Mesothelial cell of epicardium (in vitro differentiated cells): Measurements from ENCODE around the gene STPG2. TPM values are rescaled to one million over a fixed set of nuclear protein-coding genes. Genes with fewer than 3 reads are reported as not detected.
A peak's percentile ranks its signal among the peaks of the same experiment; 100 is the strongest.

Source experiments
- DNase-seq, 2 experiments: peaks; one replicate each; pipeline ENCODE4 v3.0.0; 2021; ENCODE audit warnings: low spot score in 2 of 2; ENCODE audit not compliant: unreplicated experiment in 2 of 2
- H3K27ac Mint-ChIP-seq: 2 replicates; pipeline ENCODE4 v1.8.0; 2021; ENCODE audit warnings: mixed read lengths
- H3K27me3 Mint-ChIP-seq: 2 replicates; pipeline ENCODE4 v1.8.0; 2021; ENCODE audit warnings: low read depth, mixed read lengths
- H3K36me3 Mint-ChIP-seq: 2 replicates; pipeline ENCODE4 v1.8.0; 2021; ENCODE audit warnings: mixed read lengths
- H3K4me1 Mint-ChIP-seq: 2 replicates; pipeline ENCODE4 v1.8.0; 2021; ENCODE audit warnings: mixed read lengths
- H3K4me3 Mint-ChIP-seq: 2 replicates; pipeline ENCODE4 v1.8.0; 2021; ENCODE audit warnings: mild to moderate bottlenecking, moderate library complexity, mixed read lengths
- H3K9me3 Mint-ChIP-seq: 2 replicates; pipeline ENCODE4 v1.8.0; 2021; ENCODE audit warnings: mixed read lengths
- total RNA-seq: library from RNA; stranded (reverse); gene quantifications from 3 replicates; pipeline ENCODE4 v1.2.1, GENCODE V29; 2021
- TF ChIP-seq, protein P1 (sequence below): fragments of 200-600 bp; sonication (generic); IDR thresholded peaks from one replicate; pipeline ENCODE4 v1.5.0; 2021; ENCODE audit warnings: antibody characterized with exemption; ENCODE audit not compliant: unreplicated experiment

STPG2 gene
- total RNA-seq, 1 donor from 2014 or later = 0.85 TPM

GRCh38 chr4:97513917-97514316 lies 629.4 kb downstream of the STPG2 start:
- Mint-ChIP-seq H3K9me3 (no peaks in the 10 kb centered on the region), H3K27ac (peak overlapping the region; percentile 0), H3K4me1 (peaks cover 7% of the 10 kb centered on the region), H3K4me3 (no peak overlapping the region), H3K36me3 (no peaks in the 10 kb centered on the region), H3K27me3 (no peaks in the 10 kb centered on the region)
- no peak for DNase-seq
- TF ChIP-seq, protein P1, sequence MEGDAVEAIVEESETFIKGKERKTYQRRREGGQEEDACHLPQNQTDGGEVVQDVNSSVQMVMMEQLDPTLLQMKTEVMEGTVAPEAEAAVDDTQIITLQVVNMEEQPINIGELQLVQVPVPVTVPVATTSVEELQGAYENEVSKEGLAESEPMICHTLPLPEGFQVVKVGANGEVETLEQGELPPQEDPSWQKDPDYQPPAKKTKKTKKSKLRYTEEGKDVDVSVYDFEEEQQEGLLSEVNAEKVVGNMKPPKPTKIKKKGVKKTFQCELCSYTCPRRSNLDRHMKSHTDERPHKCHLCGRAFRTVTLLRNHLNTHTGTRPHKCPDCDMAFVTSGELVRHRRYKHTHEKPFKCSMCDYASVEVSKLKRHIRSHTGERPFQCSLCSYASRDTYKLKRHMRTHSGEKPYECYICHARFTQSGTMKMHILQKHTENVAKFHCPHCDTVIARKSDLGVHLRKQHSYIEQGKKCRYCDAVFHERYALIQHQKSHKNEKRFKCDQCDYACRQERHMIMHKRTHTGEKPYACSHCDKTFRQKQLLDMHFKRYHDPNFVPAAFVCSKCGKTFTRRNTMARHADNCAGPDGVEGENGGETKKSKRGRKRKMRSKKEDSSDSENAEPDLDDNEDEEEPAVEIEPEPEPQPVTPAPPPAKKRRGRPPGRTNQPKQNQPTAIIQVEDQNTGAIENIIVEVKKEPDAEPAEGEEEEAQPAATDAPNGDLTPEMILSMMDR = no peak

Other genes with a start within 250 kb of the STPG2 start
- gene RAP1GDS1, start 117.9 kb upstream of the STPG2 start, total RNA-seq = 20.5 to 25.1 TPM (median 22.7 TPM) in 3 replicates